Activated CD8-positive, alpha-beta T cell treated with anti-CD3 and anti-CD28 coated beads for 36 hours (primary cell): ENCODE data around the gene AMBP. TPM values are rescaled to one million over a fixed set of nuclear protein-coding genes. Genes with fewer than 3 reads are reported as not detected.

Source experiments
- ATAC-seq: fragments of 200-7000 bp; cut with Tn5 transposase; one replicate; pipeline ENCODE4 v1.10.0; 2021; ENCODE audit warnings: mild to moderate bottlenecking, moderate library complexity
- CTCF ChIA-PET: fragments of 350-600 bp; sonication (Branson Sonifier 250); formaldehyde crosslinking; loops from one replicate; lab custom pipeline; 2021; ENCODE audit warnings: antibody characterized with exemption; lab: Charles Lee
- POLR2A ChIA-PET: fragments of 350-600 bp; sonication (Branson Sonifier 250); formaldehyde crosslinking; loops from one replicate; lab custom pipeline; 2021; ENCODE audit warnings: antibody characterized with exemption; lab: Charles Lee
- DNase-seq: peaks from one replicate; pipeline ENCODE4 v3.0.0-alpha.2; 2020
- H3K27ac Mint-ChIP-seq: one replicate; pipeline ENCODE4 v1.8.0; 2021; ENCODE audit warnings: mild to moderate bottlenecking, mixed read lengths
- H3K27me3 Mint-ChIP-seq: one replicate; pipeline ENCODE4 v1.8.0; 2021; ENCODE audit warnings: mixed read lengths
- H3K36me3 Mint-ChIP-seq: one replicate; pipeline ENCODE4 v1.8.0; 2021; ENCODE audit warnings: low read depth, mixed read lengths
- H3K4me1 Mint-ChIP-seq: one replicate; pipeline ENCODE4 v1.8.0; 2021; ENCODE audit warnings: low read depth, mixed read lengths
- H3K4me3 Mint-ChIP-seq: one replicate; pipeline ENCODE4 v1.8.0; 2021; ENCODE audit warnings: mild to moderate bottlenecking, moderate library complexity, mixed read lengths
- H3K9me3 Mint-ChIP-seq: one replicate; pipeline ENCODE4 v1.8.0; 2021; ENCODE audit warnings: mixed read lengths
- CTCF ChIP-seq: fragments of 200-600 bp; IDR thresholded peaks from one replicate; pipeline ENCODE4 v1.8.0; 2022; ENCODE audit warnings: antibody characterized with exemption, mild to moderate bottlenecking
- intact Hi-C: fragments of 100-400 bp; cut with micrococcal nuclease; formaldehyde crosslinking; loops from one replicate; pipeline ENCODE4 v1.10.0; 2022
- total RNA-seq, 2 experiments: library from RNA; stranded (reverse); gene quantifications; one replicate each; pipeline ENCODE4 v1.2.3, GENCODE V29; 2021

AMBP gene
- total RNA-seq, 2 experiments from 2014 or later: not detected

GRCh38 chr9:114096041-114096511 lies 18.0 kb upstream of the AMBP start:
- H3K4me1 Mint-ChIP-seq: peaks cover 4% of the 10 kb centered on the region
- H3K27me3 Mint-ChIP-seq: peaks cover 41% of the 10 kb centered on the region
- ATAC-seq (no peak), DNase-seq (peak; percentile 21)
- ChIA-PET CTCF (interaction anchor here (2.4 to 5.8 kb wide), 2 partner anchors 11 to 13 kb away, joined by 12 to 34 read pairs; no protein-coding TSS in a partner anchor), POLR2A (no interaction called here)
- intact Hi-C loops: no loop called here
- no peak overlapping the region for H3K4me3 Mint-ChIP-seq
- no peaks in the 10 kb centered on the region for H3K9me3 Mint-ChIP-seq
- no peaks in the 10 kb centered on the region for H3K36me3 Mint-ChIP-seq
- H3K27ac Mint-ChIP-seq: no peak overlapping the region
- no peak for TF ChIP-seq CTCF

GRCh38 chr9:114094971-114095370 lies 16.9 kb upstream of the AMBP start:
- H3K27ac Mint-ChIP-seq: no peak overlapping the region
- TF ChIP-seq CTCF: no peak
- peaks cover 37% of the 10 kb centered on the region for H3K27me3 Mint-ChIP-seq
- H3K4me1 Mint-ChIP-seq: peaks cover 4% of the 10 kb centered on the region
- CTCF ChIA-PET: interaction anchor here (5.8 kb wide), 1 partner anchor 12 kb away, joined by 34 read pairs; no protein-coding TSS in a partner anchor
- POLR2A ChIA-PET: no interaction called here
- H3K36me3 Mint-ChIP-seq: no peaks in the 10 kb centered on the region
- no peak for ATAC-seq
- no peaks in the 10 kb centered on the region for H3K9me3 Mint-ChIP-seq
- DNase-seq: no peak
- no peak overlapping the region for H3K4me3 Mint-ChIP-seq
- intact Hi-C loops: no loop called here

- H3K4me1 Mint-ChIP-seq: peaks cover 4% of the 10 kb centered on the region
- ATAC-seq: no peak
- POLR2A ChIA-PET: no interaction called here
Observed at GRCh38 chr9:114093761-114094505, 15.8 kb upstream of the AMBP start.

GRCh38 chr9:114093031-114093471 lies 15.0 kb upstream of the AMBP start:
- H3K27ac Mint-ChIP-seq: no peak overlapping the region
- ChIA-PET POLR2A (no interaction called here), CTCF (interaction anchor here (1.3 to 5.8 kb wide), 3 partner anchors 10 to 198 kb away, joined by 3 to 34 read pairs (median 10); no protein-coding TSS in a partner anchor)
- H3K4me3 Mint-ChIP-seq: no peak overlapping the region
- no peak for TF ChIP-seq CTCF
- peaks cover 29% of the 10 kb centered on the region for H3K27me3 Mint-ChIP-seq
- DNase-seq (no peak), ATAC-seq (no peak)
- no peaks in the 10 kb centered on the region for H3K9me3 Mint-ChIP-seq
- peaks cover 4% of the 10 kb centered on the region for H3K4me1 Mint-ChIP-seq
- intact Hi-C loops: no loop called here
- no peaks in the 10 kb centered on the region for H3K36me3 Mint-ChIP-seq

More at GRCh38 chr9:114093761-114094505, 15.8 kb upstream of the AMBP start:
- peaks cover 30% of the 10 kb centered on the region for H3K27me3 Mint-ChIP-seq
- no peak for TF ChIP-seq CTCF
- DNase-seq: no peak
- no peaks in the 10 kb centered on the region for H3K9me3 Mint-ChIP-seq
- H3K4me3 Mint-ChIP-seq: no peak overlapping the region
- CTCF ChIA-PET: interaction anchor here (0.9 to 5.8 kb wide), 5 partner anchors 11 to 197 kb away, joined by 3 to 34 read pairs (median 3); partner anchors contain the start of gene COL27A1
- intact Hi-C loops: no loop called here
- no peak overlapping the region for H3K27ac Mint-ChIP-seq
- no peaks in the 10 kb centered on the region for H3K36me3 Mint-ChIP-seq

GRCh38 chr9:114092336-114092735 lies 14.2 kb upstream of the AMBP start:
- Mint-ChIP-seq H3K9me3 (no peaks in the 10 kb centered on the region), H3K36me3 (no peaks in the 10 kb centered on the region), H3K4me3 (no peak overlapping the region), H3K4me1 (no peaks in the 10 kb centered on the region), H3K27ac (no peak overlapping the region), H3K27me3 (peaks cover 25% of the 10 kb centered on the region)
- ChIA-PET CTCF (interaction anchor here (5.8 kb wide), 1 partner anchor 9 kb away, joined by 34 read pairs; no protein-coding TSS in a partner anchor), POLR2A (no interaction called here)
- intact Hi-C loops: no loop called here
- no peak for ATAC-seq
- no peak for DNase-seq
- no peak for TF ChIP-seq CTCF
